Retinal pigment epithelial cell (primary cell): Measurements from ENCODE around the gene GRAMD1B.

Experiments used
- DNase-seq: peaks from one replicate; pipeline ENCODE4 v3.0.0-alpha.2; 2010; ENCODE audit warnings: low read depth
- H3K4me3 ChIP-seq: 2 replicates; pipeline ENCODE4 v1.5.1; 2011; ENCODE audit warnings: mild to moderate bottlenecking, low read length, control low read depth, moderate library complexity
- TF ChIP-seq, protein P1 (sequence below): conservative IDR thresholded peaks from 2 replicates; pipeline ENCODE4 v1.5.1; 2011; ENCODE audit warnings: low read depth, low read length, control low read depth, inconsistent platforms

Gene GRAMD1B

GRCh38 chr11:123594921-123595320 lies 164.9 kb downstream of the GRAMD1B start:
- no peak for DNase-seq
- no peak overlapping the region for H3K4me3 ChIP-seq
- TF ChIP-seq, protein P1, sequence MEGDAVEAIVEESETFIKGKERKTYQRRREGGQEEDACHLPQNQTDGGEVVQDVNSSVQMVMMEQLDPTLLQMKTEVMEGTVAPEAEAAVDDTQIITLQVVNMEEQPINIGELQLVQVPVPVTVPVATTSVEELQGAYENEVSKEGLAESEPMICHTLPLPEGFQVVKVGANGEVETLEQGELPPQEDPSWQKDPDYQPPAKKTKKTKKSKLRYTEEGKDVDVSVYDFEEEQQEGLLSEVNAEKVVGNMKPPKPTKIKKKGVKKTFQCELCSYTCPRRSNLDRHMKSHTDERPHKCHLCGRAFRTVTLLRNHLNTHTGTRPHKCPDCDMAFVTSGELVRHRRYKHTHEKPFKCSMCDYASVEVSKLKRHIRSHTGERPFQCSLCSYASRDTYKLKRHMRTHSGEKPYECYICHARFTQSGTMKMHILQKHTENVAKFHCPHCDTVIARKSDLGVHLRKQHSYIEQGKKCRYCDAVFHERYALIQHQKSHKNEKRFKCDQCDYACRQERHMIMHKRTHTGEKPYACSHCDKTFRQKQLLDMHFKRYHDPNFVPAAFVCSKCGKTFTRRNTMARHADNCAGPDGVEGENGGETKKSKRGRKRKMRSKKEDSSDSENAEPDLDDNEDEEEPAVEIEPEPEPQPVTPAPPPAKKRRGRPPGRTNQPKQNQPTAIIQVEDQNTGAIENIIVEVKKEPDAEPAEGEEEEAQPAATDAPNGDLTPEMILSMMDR, result no peak

GRCh38 chr11:123597859-123598258 lies 167.8 kb downstream of the GRAMD1B start:
- no peak overlapping the region for H3K4me3 ChIP-seq
- no peak for DNase-seq
- TF ChIP-seq, protein P1, result no peak

DNA sequence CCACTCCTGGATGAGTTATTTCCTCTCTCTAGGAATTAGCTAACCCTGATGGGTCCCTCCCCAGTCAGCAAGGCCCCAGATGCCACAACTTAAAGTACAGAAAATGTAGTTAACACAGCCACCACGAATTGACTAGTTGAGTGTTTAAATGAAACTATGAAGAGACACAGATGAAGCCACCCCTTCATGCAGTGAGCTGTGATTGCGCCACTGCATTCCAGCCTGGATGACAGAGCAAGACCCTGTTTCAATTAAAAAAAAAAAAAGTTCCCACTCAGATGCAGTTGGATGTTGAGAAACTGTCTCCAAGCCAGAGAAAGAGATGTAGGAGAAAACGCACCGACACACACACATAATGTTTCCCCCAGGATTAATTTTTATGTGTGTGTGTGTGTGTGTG lies 171.1 kb downstream of the GRAMD1B start:
- no peak for DNase-seq
- TF ChIP-seq, protein P1, result no peak
- H3K4me3 ChIP-seq, result no peak overlapping the region

GRCh38 chr11:123601743-123602142 lies 171.7 kb downstream of the GRAMD1B start:
- H3K4me3 ChIP-seq, result no peak overlapping the region
- no peak for DNase-seq
- TF ChIP-seq, protein P1, result no peak

DNA sequence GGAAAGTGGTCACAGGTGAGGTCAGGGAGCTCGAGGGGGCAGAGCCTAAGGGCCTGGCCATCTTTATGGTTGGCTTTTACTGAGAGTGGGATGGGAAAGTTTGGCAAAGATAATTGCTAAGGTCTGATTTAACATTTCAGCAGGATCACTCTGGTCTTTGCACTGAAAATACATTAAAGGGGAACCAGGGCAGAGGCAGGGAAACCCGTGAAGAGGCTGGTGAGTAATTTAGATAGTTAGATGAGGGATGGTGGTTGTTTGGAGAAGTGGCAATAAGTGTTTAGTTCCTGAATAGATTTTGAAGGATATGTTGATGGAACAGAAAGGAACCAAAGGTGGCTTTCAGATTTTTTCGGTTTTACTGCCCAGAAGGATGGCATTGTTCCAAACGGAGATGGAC lies 173.6 kb downstream of the GRAMD1B start:
- no peak for DNase-seq
- TF ChIP-seq, protein P1, result no peak
- no peak overlapping the region for H3K4me3 ChIP-seq

GRCh38 chr11:123607781-123608180 lies 177.7 kb downstream of the GRAMD1B start:
- DNase-seq, result no peak
- H3K4me3 ChIP-seq, result no peak overlapping the region
- TF ChIP-seq, protein P1, result no peak

- DNase-seq, result no peak
- TF ChIP-seq, protein P1, result no peak
- no peak overlapping the region for H3K4me3 ChIP-seq
These were observed 178.3 kb downstream of the GRAMD1B start for GRCh38 chr11:123608371-123608770.
